Keratinocyte (primary cell): ENCODE measurements around the gene MMP24OS. TPM values are rescaled to one million over a fixed set of nuclear protein-coding genes. Genes with fewer than 3 reads are reported as not detected.

Source experiments
- DNase-seq: peaks from one replicate; pipeline ENCODE4 v3.0.0-alpha.2; 2011; ENCODE audit warnings: low read depth, missing footprints, low spot score
- FAIRE-seq: peaks from 2 replicates; lab custom pipeline; 2011; peaks lifted over from hg19 to GRCh38; lab: Jason Lieb, UNC
- H2AFZ ChIP-seq: 2 replicates; pipeline ENCODE4 v1.6.0; 2012; ENCODE audit warnings: low read length, control low read depth, inconsistent platforms; ENCODE audit not compliant: control insufficient read depth
- H3K27ac ChIP-seq: 2 replicates; pipeline ENCODE4 v1.5.1; 2011; ENCODE audit warnings: low read length; ENCODE audit not compliant: control insufficient read depth, insufficient read depth
- H3K27me3 ChIP-seq: 3 replicates; pipeline ENCODE4 v1.6.0; 2011; ENCODE audit warnings: low read length; ENCODE audit not compliant: control insufficient read depth, insufficient read depth; ENCODE audit errors: extremely low read depth
- H3K36me3 ChIP-seq, 2 experiments: 2 replicates in 1 of 2; 3 replicates in 1 of 2; pipeline ENCODE4 v1.5.1; 2011; ENCODE audit warnings: low read length in 2 of 2, mild to moderate bottlenecking in 1 of 2; ENCODE audit not compliant: control insufficient read depth in 2 of 2, insufficient read depth in 2 of 2; ENCODE audit errors: extremely low read depth in 1 of 2
- H3K4me1 ChIP-seq: 3 replicates; pipeline ENCODE4 v1.5.1; 2011; ENCODE audit warnings: low read length; ENCODE audit not compliant: control insufficient read depth, insufficient read depth; ENCODE audit errors: extremely low read depth
- H3K4me2 ChIP-seq: 3 replicates; pipeline ENCODE4 v1.6.0; 2011; ENCODE audit warnings: low read depth, low read length; ENCODE audit not compliant: control insufficient read depth, insufficient read depth; ENCODE audit errors: extremely low read depth
- H3K4me3 ChIP-seq, 3 experiments: fragments of 200-600 bp in 1 of 3; sonication (generic) in 1 of 3; 2 replicates in 2 of 3; 3 replicates in 1 of 3; pipeline ENCODE4 v1.5.1; 2011 to 2016; ENCODE audit warnings: low read length in 3 of 3, mild to moderate bottlenecking in 3 of 3, control low read depth in 2 of 3, inconsistent platforms in 1 of 3, low read depth in 1 of 3, mixed read lengths in 1 of 3, mixed run types in 1 of 3, moderate library complexity in 1 of 3; ENCODE audit not compliant: control insufficient read depth in 2 of 3, insufficient read depth in 2 of 3; ENCODE audit errors: extremely low read depth in 1 of 3
- H3K79me2 ChIP-seq: 2 replicates; pipeline ENCODE4 v1.6.0; 2012; ENCODE audit warnings: low read length; ENCODE audit not compliant: control insufficient read depth, insufficient read depth
- H3K9ac ChIP-seq: 3 replicates; pipeline ENCODE4 v1.6.0; 2011; ENCODE audit warnings: low read length; ENCODE audit not compliant: control insufficient read depth, insufficient read depth; ENCODE audit errors: extremely low read depth
- H3K9me1 ChIP-seq: 3 replicates; pipeline ENCODE4 v1.6.0; 2011; ENCODE audit warnings: low read length; ENCODE audit not compliant: control insufficient read depth, insufficient read depth; ENCODE audit errors: extremely low read depth
- H3K9me3 ChIP-seq: 2 replicates; pipeline ENCODE4 v1.5.1; 2012; ENCODE audit warnings: low read depth, low read length; ENCODE audit not compliant: control insufficient read depth
- H4K20me1 ChIP-seq: 3 replicates; pipeline ENCODE4 v1.6.0; 2011; ENCODE audit warnings: low read length; ENCODE audit not compliant: control insufficient read depth, insufficient read depth; ENCODE audit errors: extremely low read depth
- EZH2 ChIP-seq: IDR thresholded peaks from one replicate; pipeline ENCODE4 v1.6.1; 2012; ENCODE audit warnings: inconsistent platforms, mild to moderate bottlenecking, low read length, moderate library complexity
- dilution Hi-C: fragments of 300-500 bp; cut with MboI; formaldehyde crosslinking; loops from one replicate; pipeline ENCODE4 v1.7.0; 2020; ENCODE audit warnings: low sequenced_read_pairs; ENCODE audit not compliant: extremely low pct_ligation_motif_present
- polyA plus RNA-seq, 5 experiments: library from polyadenylated mRNA; depleted of rRNA in 3 of 5; stranded (reverse) in 3 of 5; stranded (forward) in 1 of 5; unstranded in 1 of 5; fragments of >200 nt; gene quantifications; 1 replicate in 1 of 5; 2 replicates in 3 of 5; 3 replicates in 1 of 5; pipeline versions ENCODE4 v1.2.1 to v1.2.3, GENCODE V29; 2011 to 2012; ENCODE audit warnings: missing spikeins in 2 of 5, low read depth in 1 of 5, low replicate concordance in 1 of 5
- TF ChIP-seq, protein P1 (sequence below), 3 experiments: IDR thresholded peaks in 1 of 3; conservative IDR thresholded peaks in 1 of 3; optimal IDR thresholded peaks in 1 of 3; 2 replicates in 2 of 3; 3 replicates in 1 of 3; pipeline versions ENCODE3 to v1.5.1; 2011; ENCODE audit warnings: low read length in 3 of 3, mild to moderate bottlenecking in 3 of 3, moderate library complexity in 2 of 3, control low read depth in 1 of 3, inconsistent platforms in 1 of 3; ENCODE audit not compliant: insufficient read depth in 2 of 3; ENCODE audit errors: extremely low read depth in 1 of 3

The MMP24OS gene
- polyA plus RNA-seq, 1 donor (not counting 4 experiments of a cell fraction or from before 2014, with no cell fraction given): 19.5 TPM

DNA sequence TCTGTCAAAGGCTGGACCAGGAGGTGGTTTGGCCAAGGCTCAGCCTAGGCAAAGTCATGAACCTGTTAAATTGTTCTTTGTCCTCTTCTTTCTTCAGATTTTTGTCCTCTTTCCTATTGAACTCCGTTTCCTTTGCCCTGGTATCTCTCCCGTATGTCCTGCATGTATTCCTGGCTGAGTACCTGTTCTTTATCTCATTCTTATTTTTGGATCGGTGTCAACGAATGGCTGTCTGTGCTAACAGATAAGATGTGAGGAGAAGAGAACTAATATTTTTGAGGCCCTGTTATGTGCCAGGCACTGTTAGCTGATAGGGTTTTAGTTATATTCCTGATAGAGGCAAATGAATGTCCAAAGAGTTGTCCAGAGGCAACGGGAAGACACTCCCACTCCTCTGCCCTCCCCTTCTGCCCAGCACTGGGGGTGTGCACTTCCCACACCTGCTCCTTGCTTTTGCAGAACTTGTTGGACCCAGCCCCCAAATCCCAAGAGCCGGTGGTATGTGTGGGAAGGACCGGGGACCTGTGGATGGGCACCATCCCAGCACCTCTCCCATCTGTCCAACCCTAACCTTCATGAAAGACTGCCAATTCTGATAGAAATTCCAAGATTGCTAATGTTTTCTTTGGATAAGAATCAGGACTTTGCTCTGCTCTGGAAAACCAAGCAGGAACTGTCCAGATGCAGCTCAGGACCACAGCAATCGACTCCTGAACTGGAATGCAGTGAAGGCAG lies 20.6 kb downstream of the MMP24OS start:
- Histone ChIP-seq H3K4me3 (no peak overlapping the region), H3K4me2 (no peak overlapping the region), H3K79me2 (no peaks in the 10 kb centered on the region), H3K4me1 (no peaks in the 10 kb centered on the region), H3K9me3 (no peaks in the 10 kb centered on the region), H3K36me3 (no peaks in the 10 kb centered on the region), H3K27ac (no peak overlapping the region), H4K20me1 (no peaks in the 10 kb centered on the region), H3K9ac (no peak overlapping the region), H3K9me1 (no peaks in the 10 kb centered on the region), H3K27me3 (no peaks in the 10 kb centered on the region), H2AFZ (no peak overlapping the region)
- TF ChIP-seq, protein P1, sequence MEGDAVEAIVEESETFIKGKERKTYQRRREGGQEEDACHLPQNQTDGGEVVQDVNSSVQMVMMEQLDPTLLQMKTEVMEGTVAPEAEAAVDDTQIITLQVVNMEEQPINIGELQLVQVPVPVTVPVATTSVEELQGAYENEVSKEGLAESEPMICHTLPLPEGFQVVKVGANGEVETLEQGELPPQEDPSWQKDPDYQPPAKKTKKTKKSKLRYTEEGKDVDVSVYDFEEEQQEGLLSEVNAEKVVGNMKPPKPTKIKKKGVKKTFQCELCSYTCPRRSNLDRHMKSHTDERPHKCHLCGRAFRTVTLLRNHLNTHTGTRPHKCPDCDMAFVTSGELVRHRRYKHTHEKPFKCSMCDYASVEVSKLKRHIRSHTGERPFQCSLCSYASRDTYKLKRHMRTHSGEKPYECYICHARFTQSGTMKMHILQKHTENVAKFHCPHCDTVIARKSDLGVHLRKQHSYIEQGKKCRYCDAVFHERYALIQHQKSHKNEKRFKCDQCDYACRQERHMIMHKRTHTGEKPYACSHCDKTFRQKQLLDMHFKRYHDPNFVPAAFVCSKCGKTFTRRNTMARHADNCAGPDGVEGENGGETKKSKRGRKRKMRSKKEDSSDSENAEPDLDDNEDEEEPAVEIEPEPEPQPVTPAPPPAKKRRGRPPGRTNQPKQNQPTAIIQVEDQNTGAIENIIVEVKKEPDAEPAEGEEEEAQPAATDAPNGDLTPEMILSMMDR (optimal IDR thresholded peaks at IDR 0.05 in 1 of 3, IDR thresholded peaks at IDR 0.05 in 1 of 3, conservative IDR thresholded peaks at IDR 0.05 in 1 of 3; ENCODE audit: extremely low read depth in 1 of 3, insufficient read depth in 2 of 3, low read length in 3 of 3): no peak
- no peak for TF ChIP-seq EZH2
- FAIRE-seq (no peak), DNase-seq (no peak)
- dilution Hi-C loops: no loop called here

- H2AFZ ChIP-seq: no peak overlapping the region
- no peaks in the 10 kb centered on the region for H3K79me2 ChIP-seq
- H4K20me1 ChIP-seq: no peaks in the 10 kb centered on the region
- DNase-seq (no peak), FAIRE-seq (no peak)
- TF ChIP-seq, protein P1 (optimal IDR thresholded peaks at IDR 0.05 in 1 of 3, IDR thresholded peaks at IDR 0.05 in 1 of 3, conservative IDR thresholded peaks at IDR 0.05 in 1 of 3; ENCODE audit: extremely low read depth in 1 of 3, insufficient read depth in 2 of 3, low read length in 3 of 3): no peak
- no peak for TF ChIP-seq EZH2
- dilution Hi-C loops: no loop called here
- H3K9ac ChIP-seq: no peak overlapping the region
- no peak overlapping the region for H3K27ac ChIP-seq
- H3K9me1 ChIP-seq: no peaks in the 10 kb centered on the region
- no peak overlapping the region for H3K4me2 ChIP-seq
- H3K27me3 ChIP-seq: no peaks in the 10 kb centered on the region
- H3K9me3 ChIP-seq: no peaks in the 10 kb centered on the region
- H3K4me1 ChIP-seq: no peaks in the 10 kb centered on the region
- H3K36me3 ChIP-seq: no peaks in the 10 kb centered on the region
- H3K4me3 ChIP-seq: no peak overlapping the region
Measured at GRCh38 chr20:35254448-35254999, 23.4 kb downstream of the MMP24OS start.
